Measurements from ENCODE around the gene GPR62. TPM values are rescaled to one million over a fixed set of nuclear protein-coding genes. Genes with fewer than 3 reads are reported as not detected.
A peak's percentile ranks its signal among the peaks of the same experiment; 100 is the strongest.

Gene GPR62
- total RNA-seq, 6 experiments from 2014 or later: 0.18 to 0.37 TPM; not detected in 4

DNA sequence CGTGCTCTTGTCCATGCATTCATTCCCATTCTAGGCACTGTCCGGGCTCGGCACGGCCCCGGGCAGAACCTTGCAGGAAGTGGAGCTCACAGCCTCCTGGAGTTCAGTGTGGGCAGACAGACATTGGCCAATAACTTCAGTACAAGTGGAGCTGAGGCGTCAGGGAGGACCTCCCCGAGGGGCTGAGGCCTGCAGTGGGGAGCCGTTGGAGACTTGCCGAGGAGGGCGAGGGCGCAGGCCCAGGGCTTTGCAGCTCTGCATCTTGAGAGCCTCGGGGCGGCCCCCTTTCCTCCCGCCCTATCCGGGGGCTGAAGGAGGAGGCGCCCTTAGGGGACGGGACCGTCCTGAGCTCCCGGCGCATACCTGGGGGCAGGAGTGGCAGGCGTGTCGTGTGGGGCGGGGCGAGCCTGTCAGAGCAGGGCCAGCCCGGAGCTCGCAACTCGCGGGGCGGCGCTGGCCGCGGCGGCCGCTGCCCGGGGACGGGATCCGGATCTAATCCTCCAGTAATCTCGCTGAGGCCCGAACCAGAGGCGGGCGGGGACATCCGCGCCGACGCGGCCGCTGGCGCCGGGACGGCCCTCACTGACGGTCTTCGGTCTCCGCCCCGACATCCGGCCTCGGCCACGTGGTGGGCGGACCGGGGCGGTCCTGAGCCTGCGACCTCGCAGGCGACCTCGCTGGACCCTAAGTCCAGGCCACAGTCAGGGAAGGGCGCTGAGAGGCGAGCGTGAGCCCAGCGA, 27.8 kb downstream of the GPR62 start, which contains the start of gene ACY1:
Gene ACY1, plus strand, starts transcription at position 698 of the 740 bp plus-strand sequence. CDS start 530 bp downstream, outside the sequence.
- DNase-seq (peak; percentile 94 to 97 (median 97)), ATAC-seq (peak; percentile 80 to 90 (median 84))
- Histone ChIP-seq H3K36me3 (peaks cover 0 to 3% (median 0%) of the 10 kb centered on the region in 4 donors), H3K27me3 (no peaks in the 10 kb centered on the region), H3K4me1 (peaks cover 0 to 28% (median 7%) of the 10 kb centered on the region in 4 donors), H3K27ac (peak within 1 kb of the TSS; percentile 74 to 91 (median 83)), H3K4me3 (peak within 1 kb of the TSS; percentile 55 to 80 (median 64)), H3K9me3 (no peaks in the 10 kb centered on the region)
- TF ChIP-seq, protein P1, sequence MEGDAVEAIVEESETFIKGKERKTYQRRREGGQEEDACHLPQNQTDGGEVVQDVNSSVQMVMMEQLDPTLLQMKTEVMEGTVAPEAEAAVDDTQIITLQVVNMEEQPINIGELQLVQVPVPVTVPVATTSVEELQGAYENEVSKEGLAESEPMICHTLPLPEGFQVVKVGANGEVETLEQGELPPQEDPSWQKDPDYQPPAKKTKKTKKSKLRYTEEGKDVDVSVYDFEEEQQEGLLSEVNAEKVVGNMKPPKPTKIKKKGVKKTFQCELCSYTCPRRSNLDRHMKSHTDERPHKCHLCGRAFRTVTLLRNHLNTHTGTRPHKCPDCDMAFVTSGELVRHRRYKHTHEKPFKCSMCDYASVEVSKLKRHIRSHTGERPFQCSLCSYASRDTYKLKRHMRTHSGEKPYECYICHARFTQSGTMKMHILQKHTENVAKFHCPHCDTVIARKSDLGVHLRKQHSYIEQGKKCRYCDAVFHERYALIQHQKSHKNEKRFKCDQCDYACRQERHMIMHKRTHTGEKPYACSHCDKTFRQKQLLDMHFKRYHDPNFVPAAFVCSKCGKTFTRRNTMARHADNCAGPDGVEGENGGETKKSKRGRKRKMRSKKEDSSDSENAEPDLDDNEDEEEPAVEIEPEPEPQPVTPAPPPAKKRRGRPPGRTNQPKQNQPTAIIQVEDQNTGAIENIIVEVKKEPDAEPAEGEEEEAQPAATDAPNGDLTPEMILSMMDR (IDR thresholded peaks at IDR 0.05): peak in 1 of 4 donors; percentile 3
- peak; percentile 95 for TF ChIP-seq POLR2A (IDR thresholded peaks at IDR 0.05)
- intact Hi-C loops (cut with DNase I): no loop called here
- 0% methylated on average over 14 of the region's 68 CpGs for WGBS (ENCODE audit: insufficient coverage, low coverage, low lambda C conversion rate, missing lambda C conversion rate)

DNA sequence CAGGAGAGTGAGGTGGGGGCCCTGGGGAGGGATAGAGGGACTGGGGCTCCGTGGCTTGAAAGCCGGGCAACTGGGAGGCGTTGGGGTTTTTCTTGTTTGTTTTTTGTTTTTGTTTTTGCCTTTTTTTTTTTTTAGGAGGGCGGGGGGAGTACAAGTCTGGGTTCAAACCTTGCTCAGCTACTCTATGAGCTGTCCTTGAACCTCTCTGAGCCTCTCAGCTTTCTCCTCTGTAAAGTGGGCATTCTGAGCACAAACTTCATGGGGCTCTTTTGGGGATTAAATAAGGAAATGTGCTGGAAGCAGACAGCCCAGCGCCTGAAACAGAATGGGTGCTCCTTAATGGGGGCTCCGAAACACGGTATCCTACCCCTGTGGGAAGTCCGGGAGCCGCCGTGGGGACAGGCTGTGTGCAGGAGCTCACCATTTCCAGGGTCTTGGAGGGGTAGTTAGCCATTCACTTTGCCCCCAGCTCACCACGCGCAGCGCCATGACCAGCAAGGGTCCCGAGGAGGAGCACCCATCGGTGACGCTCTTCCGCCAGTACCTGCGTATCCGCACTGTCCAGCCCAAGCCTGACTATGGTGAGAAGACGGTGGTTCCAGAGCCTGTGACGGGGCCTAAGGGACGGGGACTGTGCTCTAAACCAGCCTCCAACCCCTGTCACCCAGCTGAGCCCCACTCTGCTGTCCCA, 28.5 kb downstream of the GPR62 start:
- 41% methylated on average over 22 of the region's 22 CpGs for WGBS (ENCODE audit: insufficient coverage, low coverage, low lambda C conversion rate, missing lambda C conversion rate)
- DNase-seq (no peak), ATAC-seq (peak in 2 of 4 donors; percentile 4 to 21)
- intact Hi-C loops (cut with DNase I): no loop called here
- Histone ChIP-seq H3K27ac (peak overlapping the region; percentile 74 to 91 (median 83)), H3K4me3 (peak overlapping the region; percentile 55 to 80 (median 64)), H3K9me3 (no peaks in the 10 kb centered on the region), H3K36me3 (peaks cover 0 to 3% (median 0%) of the 10 kb centered on the region in 4 donors), H3K27me3 (no peaks in the 10 kb centered on the region), H3K4me1 (peaks cover 0 to 28% (median 7%) of the 10 kb centered on the region in 4 donors)
- TF ChIP-seq, protein P1 (IDR thresholded peaks at IDR 0.05): no peak
- TF ChIP-seq POLR2A (IDR thresholded peaks at IDR 0.05): peak; percentile 70

DNA sequence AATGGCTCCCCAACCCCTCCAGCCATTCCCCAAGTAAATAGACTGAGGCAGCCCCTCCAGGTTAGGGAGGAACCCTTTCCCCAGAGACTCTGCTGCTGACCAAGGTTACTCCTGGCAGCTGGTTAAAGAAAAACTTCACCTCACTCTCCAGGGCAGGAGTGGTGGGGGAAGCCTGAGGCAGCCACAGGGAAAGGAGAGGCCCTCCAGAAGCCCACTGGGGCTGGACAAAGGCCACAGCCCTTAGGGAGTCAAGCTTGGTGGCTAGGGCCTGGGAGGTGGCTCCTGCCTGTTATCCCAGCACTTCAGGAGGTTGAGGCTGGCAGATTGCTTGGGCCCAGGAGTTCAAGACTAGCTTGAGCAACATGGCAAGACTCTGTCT, 29.1 kb downstream of the GPR62 start:
- intact Hi-C loops (cut with DNase I): no loop called here
- no peaks in the 10 kb centered on the region for H3K27me3 ChIP-seq
- no peak for DNase-seq
- H3K4me1 ChIP-seq: peaks cover 0 to 28% (median 7%) of the 10 kb centered on the region in 4 donors
- H3K36me3 ChIP-seq: peaks cover 0 to 3% (median 0%) of the 10 kb centered on the region in 4 donors
- no peak for ATAC-seq
- TF ChIP-seq POLR2A (IDR thresholded peaks at IDR 0.05): no peak
- TF ChIP-seq, protein P1 (IDR thresholded peaks at IDR 0.05): no peak
- no peaks in the 10 kb centered on the region for H3K9me3 ChIP-seq
- peak overlapping the region; percentile 55 to 80 (median 64) for H3K4me3 ChIP-seq
- H3K27ac ChIP-seq: peak overlapping the region; percentile 74 to 91 (median 83)

DNA sequence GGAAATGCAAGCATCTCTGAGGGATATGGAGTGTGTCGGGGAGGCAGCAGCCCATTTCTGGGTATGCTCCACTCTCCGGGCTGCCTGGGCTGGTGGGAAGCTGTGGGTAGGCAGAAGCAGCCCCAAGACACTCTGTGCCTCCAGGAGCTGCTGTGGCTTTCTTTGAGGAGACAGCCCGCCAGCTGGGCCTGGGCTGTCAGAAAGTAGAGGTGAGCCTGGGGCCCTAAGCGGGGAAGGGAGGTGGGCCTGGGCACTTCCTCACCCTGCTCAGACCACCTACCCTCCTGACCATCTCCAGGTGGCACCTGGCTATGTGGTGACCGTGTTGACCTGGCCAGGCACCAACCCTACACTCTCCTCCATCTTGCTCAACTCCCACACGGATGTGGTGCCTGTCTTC, 29.9 kb downstream of the GPR62 start:
- TF ChIP-seq POLR2A (IDR thresholded peaks at IDR 0.05): no peak
- TF ChIP-seq, protein P1 (IDR thresholded peaks at IDR 0.05): no peak
- Histone ChIP-seq H3K27ac (peak overlapping the region in 2 of 3 donors; percentile 83 to 91), H3K4me3 (no peak overlapping the region), H3K4me1 (peaks cover 0 to 28% (median 7%) of the 10 kb centered on the region in 4 donors), H3K27me3 (no peaks in the 10 kb centered on the region), H3K9me3 (no peaks in the 10 kb centered on the region), H3K36me3 (peaks cover 0 to 3% (median 0%) of the 10 kb centered on the region in 4 donors)
- WGBS (ENCODE audit: insufficient coverage, low coverage, low lambda C conversion rate, missing lambda C conversion rate): no CpG with 5 or more reads among the region's 6 CpGs
- no peak for DNase-seq
- no peak for ATAC-seq
- intact Hi-C loops (cut with DNase I): loop anchor here in 1 of 2 donors (5.0 kb wide), 1 partner anchor 43 kb away; the partner anchor contains the start of genes PARP3 and RRP9
